ENCODE results near the gene PRAC1. TPM values are rescaled to one million over a fixed set of nuclear protein-coding genes. Genes with fewer than 3 reads are reported as not detected.
A peak's percentile ranks its signal among the peaks of the same experiment; 100 is the strongest.

The PRAC1 gene
- total and polyA plus RNA-seq, 10 of the 15 experiments (the other 5 are each of a cell fraction or from before 2014, with no cell fraction given): not detected

DNA sequence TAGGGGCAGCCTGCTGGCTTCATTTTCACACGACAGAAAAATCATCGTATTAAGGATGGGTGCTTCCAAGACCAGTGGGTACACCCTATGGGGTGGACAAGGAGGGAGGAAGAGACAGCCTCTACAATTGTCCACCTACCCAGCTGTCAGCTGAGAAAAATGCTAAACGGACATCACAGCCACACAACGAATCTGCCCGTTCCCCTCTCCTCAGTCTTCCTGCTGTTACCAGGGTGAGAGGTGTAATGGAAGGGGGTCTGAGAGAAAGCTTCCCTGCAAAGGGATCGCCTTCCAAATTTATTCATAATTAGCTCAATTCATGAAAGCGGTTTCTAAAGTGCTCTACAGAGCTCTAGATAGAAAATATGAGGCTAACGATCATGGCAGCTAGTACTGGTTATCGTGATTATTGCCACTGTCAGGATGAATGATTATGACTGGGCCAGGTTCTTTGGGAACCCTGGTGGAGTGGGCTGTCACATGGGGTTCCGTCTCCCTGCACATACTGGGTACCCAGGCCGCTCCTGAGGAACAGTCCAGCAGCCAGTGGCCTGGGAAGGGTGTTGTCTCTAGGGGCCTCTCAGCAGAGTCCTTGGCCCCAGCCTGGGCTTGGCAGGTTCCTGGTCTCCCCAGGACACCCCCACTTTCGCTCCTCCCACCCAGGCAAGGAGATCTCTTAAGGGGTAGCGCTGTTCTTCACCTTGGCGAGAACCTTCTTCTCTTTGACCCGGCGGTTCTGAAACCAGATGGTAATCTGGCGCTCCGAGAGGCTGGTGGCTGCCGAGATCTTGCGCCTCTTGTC, 4.0 kb upstream of the PRAC1 start:
- TF ChIP-seq LARP7 (IDR thresholded peaks at IDR 0.05): no peak
- peak; percentile 53 for TF ChIP-seq SUZ12 (IDR thresholded peaks at IDR 0.05; ENCODE audit: unreplicated experiment)
- no peak for TF ChIP-seq HDGF (IDR thresholded peaks at IDR 0.05)
- TF ChIP-seq RBBP5 (conservative IDR thresholded peaks at IDR 0.05): no peak
- BruUV-seq (replicated peaks): no TSS peak
- ATAC-seq (no peak), FAIRE-seq (no peak), DNase-seq (ENCODE audit: low read depth, low spot score) (no peak)
- Histone ChIP-seq H3K4me1 (ENCODE audit: control insufficient read depth, insufficient read depth, low read length) (no peaks in the 10 kb centered on the region; the same call in 1 of the 2 replicates), H3K36me3 (ENCODE audit: control insufficient read depth in 2 of 2, insufficient read depth in 2 of 2, low read length in 1 of 2) (no peaks in the 10 kb centered on the region), H3K27me3 (replicated peaks in 1 of 2; ENCODE audit: control insufficient read depth in 2 of 2, insufficient read depth in 2 of 2, low read length in 1 of 2) (peaks cover 28 to 41% of the 10 kb centered on the region in 2 experiments), H3K4me2 (ENCODE audit: control insufficient read depth, insufficient read depth) (no peak overlapping the region), H3K79me2 (ENCODE audit: control insufficient read depth, insufficient read depth, low read length) (no peaks in the 10 kb centered on the region), H3K9ac (ENCODE audit: control insufficient read depth, insufficient read depth, low read length) (no peak overlapping the region), H3K9me3 (replicated peaks; ENCODE audit: control insufficient read depth, insufficient read depth, low read length) (no peaks in the 10 kb centered on the region), H3K27ac (ENCODE audit: control insufficient read depth, insufficient read depth) (no peak overlapping the region), H2AFZ (ENCODE audit: control insufficient read depth, low read depth, low read length) (no peak overlapping the region), H3K4me3 (no peak overlapping the region), H4K20me1 (ENCODE audit: control insufficient read depth, insufficient read depth) (no peaks in the 10 kb centered on the region)
- WGBS (ENCODE audit: insufficient coverage, insufficient replicate concordance, low lambda C conversion rate, missing lambda C conversion rate): 26% methylated on average over 20 of the region's 20 CpGs
- ChIA-PET RAD21 (ENCODE audit: unreplicated experiment) (interaction anchor here (4.4 to 5.5 kb wide), 2 partner anchors 47 to 153 kb away, joined by 25 to 67 read pairs; no protein-coding TSS in a partner anchor), SMC1A (ENCODE audit: uncharacterized antibody, unreplicated experiment) (interaction anchor here (3.9 kb wide), 1 partner anchor 153 kb away, joined by 26 read pairs; no protein-coding TSS in a partner anchor), CTCF (interaction anchor here (0.6 to 7.5 kb wide), 10 partner anchors 40 to 158 kb away, joined by 3 to 108 read pairs (median 6); no protein-coding TSS in a partner anchor), POLR2A (no interaction called here)
- in situ Hi-C loops (cut with MboI): loop anchor here (5.0 kb wide), 1 partner anchor 156 kb away; no protein-coding TSS in a partner anchor
- intact Hi-C loops (cut with micrococcal nuclease; ENCODE audit: unreplicated experiment): no loop called here

All from GM12878 (cell line).